Nephron (organoid): Measurements from ENCODE around the gene NMUR1.

Experiments
- H3K27ac Mint-ChIP-seq, 3 experiments: 2 replicates each; pipeline ENCODE4 v1.8.0; 2020; ENCODE audit warnings: mixed read lengths in 3 of 3, mild to moderate bottlenecking in 2 of 3, moderate library complexity in 1 of 3
- H3K27me3 Mint-ChIP-seq: 2 replicates; pipeline ENCODE4 v1.8.0; 2021; ENCODE audit warnings: low read depth, mild to moderate bottlenecking, moderate library complexity, mixed read lengths
- H3K36me3 Mint-ChIP-seq: 2 replicates; pipeline ENCODE4 v1.8.0; 2020; ENCODE audit warnings: low read depth, mixed read lengths
- H3K4me1 Mint-ChIP-seq: 2 replicates; pipeline ENCODE4 v1.8.0; 2020; ENCODE audit warnings: mixed read lengths
- H3K4me3 Mint-ChIP-seq, 3 experiments: 2 replicates each; pipeline ENCODE4 v1.8.0; 2020; ENCODE audit warnings: mild to moderate bottlenecking in 3 of 3, mixed read lengths in 3 of 3, moderate library complexity in 2 of 3
- H3K9me3 Mint-ChIP-seq: 2 replicates; pipeline ENCODE4 v1.8.0; 2020; ENCODE audit warnings: mixed read lengths
- TF ChIP-seq, protein P1 (sequence below), 3 experiments: fragments of 200-600 bp; sonication (generic); IDR thresholded peaks; one replicate each; pipeline ENCODE4 v1.5.0; 2021; ENCODE audit warnings: antibody characterized with exemption in 3 of 3; ENCODE audit not compliant: unreplicated experiment in 3 of 3

Gene NMUR1

DNA sequence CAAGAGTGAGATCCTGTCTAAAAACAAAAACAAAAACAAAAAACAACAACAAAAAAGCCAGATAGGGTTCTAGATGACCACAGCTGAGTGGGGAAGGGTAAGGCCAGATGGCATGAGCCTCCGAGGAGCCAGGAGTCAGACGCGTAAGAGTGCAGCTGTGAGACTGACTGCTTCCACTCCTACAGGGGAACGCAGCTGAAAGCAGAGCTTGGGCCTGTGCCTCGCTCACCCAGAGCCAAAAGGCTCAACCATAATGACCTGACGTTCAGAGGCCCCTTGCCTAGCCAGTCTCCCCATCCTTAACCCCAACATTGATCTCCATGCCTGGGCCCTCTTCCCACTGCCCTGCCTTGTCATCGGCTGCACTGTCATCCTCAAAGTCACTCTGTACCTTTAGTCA is 39.4 kb downstream of the NMUR1 start:
- H3K9me3 Mint-ChIP-seq, result peaks cover 3% of the 10 kb centered on the region
- TF ChIP-seq, protein P1, sequence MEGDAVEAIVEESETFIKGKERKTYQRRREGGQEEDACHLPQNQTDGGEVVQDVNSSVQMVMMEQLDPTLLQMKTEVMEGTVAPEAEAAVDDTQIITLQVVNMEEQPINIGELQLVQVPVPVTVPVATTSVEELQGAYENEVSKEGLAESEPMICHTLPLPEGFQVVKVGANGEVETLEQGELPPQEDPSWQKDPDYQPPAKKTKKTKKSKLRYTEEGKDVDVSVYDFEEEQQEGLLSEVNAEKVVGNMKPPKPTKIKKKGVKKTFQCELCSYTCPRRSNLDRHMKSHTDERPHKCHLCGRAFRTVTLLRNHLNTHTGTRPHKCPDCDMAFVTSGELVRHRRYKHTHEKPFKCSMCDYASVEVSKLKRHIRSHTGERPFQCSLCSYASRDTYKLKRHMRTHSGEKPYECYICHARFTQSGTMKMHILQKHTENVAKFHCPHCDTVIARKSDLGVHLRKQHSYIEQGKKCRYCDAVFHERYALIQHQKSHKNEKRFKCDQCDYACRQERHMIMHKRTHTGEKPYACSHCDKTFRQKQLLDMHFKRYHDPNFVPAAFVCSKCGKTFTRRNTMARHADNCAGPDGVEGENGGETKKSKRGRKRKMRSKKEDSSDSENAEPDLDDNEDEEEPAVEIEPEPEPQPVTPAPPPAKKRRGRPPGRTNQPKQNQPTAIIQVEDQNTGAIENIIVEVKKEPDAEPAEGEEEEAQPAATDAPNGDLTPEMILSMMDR (IDR thresholded peaks at IDR 0.05; ENCODE audit: unreplicated experiment in 3 of 3), result no peak
- H3K36me3 Mint-ChIP-seq, result peaks cover 8% of the 10 kb centered on the region
- no peak overlapping the region for H3K4me3 Mint-ChIP-seq
- H3K27me3 Mint-ChIP-seq, result no peaks in the 10 kb centered on the region
- no peak overlapping the region for H3K27ac Mint-ChIP-seq
- H3K4me1 Mint-ChIP-seq, result no peaks in the 10 kb centered on the region

DNA sequence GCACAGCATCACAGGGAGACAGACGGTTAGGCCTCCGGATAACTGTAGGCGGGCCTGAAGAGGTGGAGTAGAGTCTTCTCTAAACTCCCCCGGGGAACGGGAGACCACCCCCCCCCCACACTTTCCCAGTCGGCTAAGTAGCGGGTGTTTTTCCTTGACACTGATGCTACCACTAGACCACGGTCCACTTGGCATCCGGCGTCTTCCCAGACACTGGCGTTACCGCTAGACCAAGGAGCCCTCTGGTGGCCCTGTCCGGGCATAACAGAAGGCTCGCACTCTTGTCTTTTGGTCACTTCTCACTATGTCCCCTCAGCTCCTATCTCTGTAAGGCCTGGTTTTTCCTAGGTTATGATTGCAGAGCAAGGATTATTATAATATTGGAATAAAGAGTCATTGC is 40.3 kb downstream of the NMUR1 start:
- Mint-ChIP-seq H3K4me1 (no peaks in the 10 kb centered on the region), H3K27me3 (no peaks in the 10 kb centered on the region), H3K27ac (no peak overlapping the region), H3K36me3 (peaks cover 8% of the 10 kb centered on the region), H3K9me3 (peaks cover 3% of the 10 kb centered on the region), H3K4me3 (no peak overlapping the region)
- TF ChIP-seq, protein P1 (IDR thresholded peaks at IDR 0.05; ENCODE audit: unreplicated experiment in 3 of 3), result peak in 1 of 3 experiments; percentile 13

DNA sequence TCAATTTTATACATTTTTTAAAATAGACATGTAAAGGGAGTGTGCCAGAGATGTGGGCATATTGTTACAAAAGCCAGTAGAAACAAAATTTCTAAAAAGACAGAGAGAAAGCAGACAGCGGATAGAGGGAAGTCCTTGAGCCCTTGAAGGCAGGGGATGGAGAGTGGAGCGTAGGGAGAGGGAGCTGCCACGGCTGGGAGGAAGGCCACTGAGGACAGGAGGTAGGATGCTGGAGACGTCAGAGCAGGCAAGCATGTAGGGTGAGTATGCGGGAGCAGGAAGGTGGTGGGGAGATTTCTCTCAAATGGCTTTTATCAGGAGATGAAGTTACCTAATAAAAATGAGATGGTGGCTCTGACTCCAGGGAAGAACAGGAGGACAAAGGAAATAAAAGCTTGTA is 41.9 kb downstream of the NMUR1 start:
- H3K36me3 Mint-ChIP-seq, result peaks cover 8% of the 10 kb centered on the region
- H3K4me3 Mint-ChIP-seq, result no peak overlapping the region

DNA sequence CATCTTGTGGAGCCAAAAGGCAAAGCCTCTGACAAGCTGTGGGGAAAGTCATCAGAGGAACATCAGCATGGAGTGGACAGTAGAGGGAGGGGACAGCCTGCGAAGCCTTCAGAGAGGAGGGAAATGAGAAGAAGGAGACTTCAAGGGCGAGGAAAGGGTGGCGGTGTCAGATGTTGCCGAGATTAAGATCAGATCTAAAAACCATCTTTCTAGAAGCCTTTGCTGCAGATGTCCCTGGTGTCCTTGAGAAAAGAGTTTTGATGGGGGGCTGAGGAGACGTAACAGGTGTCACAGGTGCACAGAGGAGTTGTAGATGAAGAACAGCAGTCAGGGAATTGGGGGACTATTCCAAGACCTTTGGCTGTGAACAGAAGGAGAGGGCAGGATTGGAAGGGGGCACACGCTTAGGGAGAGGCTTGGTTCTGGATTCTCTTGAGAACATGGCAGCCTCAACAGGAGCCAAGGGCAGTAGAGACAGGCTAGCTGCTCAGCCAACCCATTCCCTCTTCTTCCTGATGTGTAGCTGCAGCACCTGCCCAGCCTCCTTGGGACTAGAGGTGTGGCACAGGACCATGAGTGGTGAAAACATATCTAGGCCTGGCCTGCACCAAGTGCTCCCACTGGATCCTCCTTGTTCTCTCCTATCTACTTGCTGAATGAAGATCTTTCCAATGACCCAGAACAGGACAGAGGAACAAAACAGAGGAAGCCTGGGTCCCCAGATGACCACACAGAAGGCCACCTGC is 43.2 kb downstream of the NMUR1 start:
- no peak overlapping the region for H3K4me3 Mint-ChIP-seq
- TF ChIP-seq, protein P1 (IDR thresholded peaks at IDR 0.05; ENCODE audit: unreplicated experiment in 3 of 3), result no peak
- H3K27me3 Mint-ChIP-seq, result no peaks in the 10 kb centered on the region
- H3K36me3 Mint-ChIP-seq, result peaks cover 8% of the 10 kb centered on the region
- H3K9me3 Mint-ChIP-seq, result peaks cover 3% of the 10 kb centered on the region
- no peaks in the 10 kb centered on the region for H3K4me1 Mint-ChIP-seq
- H3K27ac Mint-ChIP-seq, result no peak overlapping the region

More for the DNA sequence above, 41.9 kb downstream of the NMUR1 start:
- TF ChIP-seq, protein P1 (IDR thresholded peaks at IDR 0.05; ENCODE audit: unreplicated experiment in 3 of 3), result no peak
- H3K27me3 Mint-ChIP-seq, result no peaks in the 10 kb centered on the region
- no peaks in the 10 kb centered on the region for H3K4me1 Mint-ChIP-seq
- no peak overlapping the region for H3K27ac Mint-ChIP-seq
- peaks cover 3% of the 10 kb centered on the region for H3K9me3 Mint-ChIP-seq

DNA sequence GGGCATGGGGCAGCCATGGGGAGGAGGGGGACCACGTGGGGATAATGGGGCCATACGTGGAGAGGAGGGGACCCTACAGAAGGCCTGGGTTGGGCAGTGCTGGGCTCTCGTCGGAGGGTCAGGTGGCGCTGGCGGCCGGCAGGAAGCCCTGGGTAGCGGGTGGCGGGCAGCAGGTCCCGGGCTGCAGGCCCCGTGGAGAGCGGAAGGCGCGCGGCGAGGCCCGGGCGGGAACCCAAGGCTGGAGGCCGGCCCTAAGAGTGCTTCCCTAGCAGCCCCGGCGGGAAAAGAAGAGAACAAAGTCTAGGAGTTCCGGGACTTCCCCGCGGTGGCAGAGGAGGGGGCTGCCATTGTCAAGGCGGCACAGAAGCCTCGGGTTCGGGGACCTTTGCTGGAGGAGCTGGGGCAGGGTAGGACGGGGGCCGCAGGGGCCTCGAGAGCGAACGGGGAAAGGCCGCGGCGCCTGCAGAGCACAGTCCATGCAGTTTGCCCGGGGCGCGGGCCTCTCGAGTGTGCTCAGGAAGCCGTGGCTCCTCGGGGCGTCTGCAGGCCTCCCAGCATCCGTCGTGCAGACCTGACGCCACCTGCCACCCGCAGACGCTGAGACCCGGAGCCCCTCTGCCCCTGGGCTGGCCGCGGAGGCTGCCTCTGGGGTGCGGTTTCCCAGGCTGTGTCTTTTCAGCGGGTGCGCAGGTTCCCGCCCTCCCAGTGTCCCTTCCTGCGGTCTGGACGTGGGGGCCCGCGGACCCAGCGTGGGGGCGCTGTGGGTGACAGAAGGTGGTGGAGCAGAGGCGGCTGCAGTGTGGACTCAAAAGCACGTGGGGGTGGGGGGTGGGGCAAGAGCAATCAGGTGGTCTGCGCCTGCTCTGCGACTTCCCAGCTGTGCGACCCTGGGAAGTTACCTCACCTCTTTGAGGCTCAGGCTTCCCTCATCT is 46.6 kb downstream of the NMUR1 start:
- H3K4me3 Mint-ChIP-seq, result no peak overlapping the region
- no peak overlapping the region for H3K27ac Mint-ChIP-seq
- peaks cover under 1% of the 10 kb centered on the region for H3K9me3 Mint-ChIP-seq
- H3K27me3 Mint-ChIP-seq, result no peaks in the 10 kb centered on the region
- TF ChIP-seq, protein P1 (IDR thresholded peaks at IDR 0.05; ENCODE audit: unreplicated experiment in 3 of 3), result no peak
- peaks cover 4% of the 10 kb centered on the region for H3K4me1 Mint-ChIP-seq
- peaks cover 1% of the 10 kb centered on the region for H3K36me3 Mint-ChIP-seq
